Spleen (tissue), 7 donors: ENCODE results near the gene TTC28.

Source experiments
- CTCF ChIP-seq, 11 experiments: fragments of 200-600 bp in 7 of 11; fragments of 450-650 bp in 4 of 11; sonication (generic) in 4 of 11; IDR thresholded peaks in 8 of 11; conservative IDR thresholded peaks in 3 of 11; 1 replicate in 7 of 11; 2 replicates in 4 of 11; pipeline versions ENCODE4 v1.4.0 to v1.8.0; 2016 to 2021; ENCODE audit warnings: antibody characterized with exemption in 11 of 11, inconsistent platforms in 4 of 11, mild to moderate bottlenecking in 1 of 11
- POLR2AphosphoS5 ChIP-seq, 3 donors: sonication (generic); formaldehyde crosslinking; IDR thresholded peaks; one replicate each; pipeline ENCODE4 v1.5.1; 2017; ENCODE audit warnings: antibody characterized with exemption in 3 of 3
- donor health status: DM: no; HTN: no; CAD: no; lungs with moderate emphysema.
- donor health status: DM: no; HTN: no; CAD: no.
- donor health status: DM: no; HTN: no; CAD: no.

GRCh38 chr22:28029956-28030355 is 649.7 kb downstream of the TTC28 start:
- no peak for TF ChIP-seq POLR2AphosphoS5 (IDR thresholded peaks at IDR 0.05)
- no peak for TF ChIP-seq CTCF (IDR thresholded peaks at IDR 0.05 in 8 of 11, conservative IDR thresholded peaks at IDR 0.05 in 3 of 11)
